Endothelial cell of umbilical vein (primary cell): Measurements from ENCODE around the gene PDSS2. TPM values are rescaled to one million over a fixed set of nuclear protein-coding genes. Genes with fewer than 3 reads are reported as not detected.

Experiments used
- BruUV-seq: library from RNA; stranded (reverse); fragments of 400-500 nt; replicated peaks from 2 replicates; lab custom pipeline; 2021; lab: Mats Ljungman, UMichigan
- CTCF ChIA-PET: fragments of 300-600, 350-600 bp; sonication (Branson Sonifier 250); formaldehyde crosslinking; loops from one replicate; lab custom pipeline; 2021; ENCODE audit warnings: antibody characterized with exemption, inconsistent platforms; lab: Charles Lee
- POLR2A ChIA-PET: fragments of 300-600, 350-600 bp; sonication (Branson Sonifier 250); formaldehyde crosslinking; loops from one replicate; lab custom pipeline; 2021; ENCODE audit warnings: antibody characterized with exemption, inconsistent platforms; lab: Charles Lee
- DNase-seq: peaks from one replicate; pipeline ENCODE4 v3.0.0-alpha.2; 2011; ENCODE audit warnings: low read depth, low spot score
- FAIRE-seq: peaks from 2 replicates; lab custom pipeline; 2011; peaks lifted over from hg19 to GRCh38; lab: Jason Lieb, UNC
- H2AFZ ChIP-seq: 2 replicates; pipeline ENCODE4 v1.6.0; 2012; ENCODE audit warnings: low read depth, low read length, control low read depth, inconsistent platforms
- H3K27ac ChIP-seq: 2 replicates; pipeline ENCODE4 v1.5.1; 2011; ENCODE audit warnings: low read depth, mild to moderate bottlenecking, control low read depth, low read length, moderate library complexity; ENCODE audit not compliant: insufficient read depth
- H3K27me3 ChIP-seq, 2 experiments: 2 replicates each; pipeline versions ENCODE4 v1.6.0 to v1.6.1; 2011; ENCODE audit warnings: low read length in 2 of 2, mixed read lengths in 1 of 2; ENCODE audit not compliant: control insufficient read depth in 2 of 2, insufficient read depth in 2 of 2
- H3K36me3 ChIP-seq, 2 experiments: 2 replicates in 1 of 2; 3 replicates in 1 of 2; pipeline ENCODE4 v1.5.1; 2011; ENCODE audit warnings: low read length in 2 of 2, mild to moderate bottlenecking in 1 of 2, moderate library complexity in 1 of 2; ENCODE audit not compliant: control insufficient read depth in 2 of 2, insufficient read depth in 2 of 2; ENCODE audit errors: extremely low read depth in 1 of 2
- H3K4me1 ChIP-seq: 3 replicates; pipeline ENCODE4 v1.5.1; 2011; ENCODE audit warnings: mild to moderate bottlenecking, low read length; ENCODE audit not compliant: control insufficient read depth, insufficient read depth; ENCODE audit errors: extremely low read depth
- H3K4me2 ChIP-seq: 2 replicates; pipeline ENCODE4 v1.6.1; 2011; ENCODE audit warnings: low read length, control low read depth, mixed read lengths; ENCODE audit not compliant: insufficient read depth
- H3K4me3 ChIP-seq, 3 experiments: fragments of 200-600 bp in 1 of 3; sonication (generic), shearing (Covaris generic) in 1 of 3; replicated peaks in 1 of 3; 2 replicates each; pipeline ENCODE4 v1.5.1; 2011 to 2016; ENCODE audit warnings: control low read depth in 3 of 3, low read length in 3 of 3, mild to moderate bottlenecking in 2 of 3, inconsistent platforms in 1 of 3, low read depth in 1 of 3, moderate library complexity in 1 of 3; ENCODE audit not compliant: insufficient read depth in 1 of 3
- H3K79me2 ChIP-seq: 2 replicates; pipeline ENCODE4 v1.6.0; 2012; ENCODE audit warnings: low read length, inconsistent platforms; ENCODE audit not compliant: control insufficient read depth, insufficient read depth
- H3K9ac ChIP-seq: replicated peaks from 2 replicates; pipeline ENCODE3; 2011; ENCODE audit warnings: low read length, control low read depth; ENCODE audit not compliant: insufficient read depth; ENCODE audit errors: extremely low read depth
- H3K9me1 ChIP-seq: replicated peaks from 3 replicates; pipeline ENCODE4 v1.6.0; 2011; ENCODE audit warnings: mild to moderate bottlenecking, low read length; ENCODE audit not compliant: control insufficient read depth, insufficient read depth; ENCODE audit errors: extremely low read depth
- H3K9me3 ChIP-seq: replicated peaks from 2 replicates; pipeline ENCODE4 v1.5.1; 2012; ENCODE audit warnings: low read length, inconsistent platforms; ENCODE audit not compliant: control insufficient read depth, insufficient read depth
- H4K20me1 ChIP-seq: replicated peaks from 2 replicates; pipeline ENCODE3; 2011; ENCODE audit warnings: mild to moderate bottlenecking, low read length; ENCODE audit not compliant: control insufficient read depth, insufficient read depth; ENCODE audit errors: extremely low read depth
- CTCF ChIP-seq, 2 donors: IDR thresholded peaks; 1 replicate in 1 of 2; 2 replicates in 1 of 2; pipeline ENCODE4 v1.5.1; 2011; ENCODE audit warnings: low read length in 2 of 2, mild to moderate bottlenecking in 2 of 2, moderate library complexity in 2 of 2, control low read depth in 1 of 2, inconsistent platforms in 1 of 2, low read depth in 1 of 2; ENCODE audit not compliant: insufficient read depth in 1 of 2; ENCODE audit errors: extremely low read depth in 1 of 2
- EZH2 ChIP-seq: IDR thresholded peaks from 2 replicates; pipeline ENCODE4 v1.6.1; 2012; ENCODE audit warnings: borderline replicate concordance, low read depth, mild to moderate bottlenecking, moderate library complexity, low read length, inconsistent platforms; ENCODE audit not compliant: severe bottlenecking
- FOS ChIP-seq: IDR thresholded peaks from 2 replicates; pipeline ENCODE4 v1.6.1; 2011; ENCODE audit warnings: mild to moderate bottlenecking, low read length, moderate library complexity, borderline replicate concordance; ENCODE audit not compliant: insufficient read depth
- GATA2 ChIP-seq: IDR thresholded peaks from 2 replicates; pipeline ENCODE4 v1.7.0; 2011; ENCODE audit warnings: low read depth, mild to moderate bottlenecking, moderate library complexity, mixed read lengths, low read length; ENCODE audit not compliant: insufficient read length, insufficient read depth
- JUN ChIP-seq: IDR thresholded peaks from 2 replicates; pipeline ENCODE4 v1.6.1; 2011; ENCODE audit warnings: borderline replicate concordance, low read depth; ENCODE audit not compliant: insufficient read length, insufficient read depth
- MYC ChIP-seq: IDR thresholded peaks from one replicate; pipeline ENCODE4 v1.6.1; 2011; ENCODE audit warnings: mild to moderate bottlenecking, low read depth, low read length
- POLR2A ChIP-seq: IDR thresholded peaks from 2 replicates; pipeline ENCODE4 v1.6.1; 2012; ENCODE audit warnings: low read depth, mild to moderate bottlenecking, control low read depth, low read length
- POLR2AphosphoS5 ChIP-seq: IDR thresholded peaks from 2 replicates; pipeline ENCODE4 v1.6.1; 2012; ENCODE audit warnings: low read depth, mild to moderate bottlenecking, control low read depth, low read length, moderate library complexity; ENCODE audit not compliant: insufficient read depth
- dilution Hi-C: fragments of 300-500 bp; cut with MboI; formaldehyde crosslinking; loops from one replicate; pipeline ENCODE4 v1.15.0; 2019; ENCODE audit warnings: low sequenced_read_pairs; ENCODE audit not compliant: extremely low pct_ligation_motif_present
- intact Hi-C: fragments of 100-400 bp; cut with micrococcal nuclease; formaldehyde crosslinking; loops from one replicate; pipeline ENCODE4 v1.10.0; 2022
- polyA plus RNA-seq, 4 experiments: library from polyadenylated mRNA; depleted of rRNA in 3 of 4; stranded (reverse) in 3 of 4; unstranded in 1 of 4; fragments of >200 nt; gene quantifications; 2 replicates each; pipeline versions ENCODE4 v1.2.1 to v1.2.3, GENCODE V29; 2011 to 2012; ENCODE audit warnings: missing spikeins in 1 of 4
- total RNA-seq: library from RNA; stranded (reverse); gene quantifications from 2 replicates; pipeline ENCODE4 v1.2.3, GENCODE V29; 2021
- TF ChIP-seq, protein P1 (sequence below): IDR thresholded peaks from 2 replicates; pipeline ENCODE4 v1.6.1; 2011; ENCODE audit not compliant: insufficient read depth, insufficient read length

Gene PDSS2
- total and polyA plus RNA-seq, 2 donors (not counting 3 experiments of a cell fraction or from before 2014, with no cell fraction given), result 7.6 to 9.3 TPM

DNA sequence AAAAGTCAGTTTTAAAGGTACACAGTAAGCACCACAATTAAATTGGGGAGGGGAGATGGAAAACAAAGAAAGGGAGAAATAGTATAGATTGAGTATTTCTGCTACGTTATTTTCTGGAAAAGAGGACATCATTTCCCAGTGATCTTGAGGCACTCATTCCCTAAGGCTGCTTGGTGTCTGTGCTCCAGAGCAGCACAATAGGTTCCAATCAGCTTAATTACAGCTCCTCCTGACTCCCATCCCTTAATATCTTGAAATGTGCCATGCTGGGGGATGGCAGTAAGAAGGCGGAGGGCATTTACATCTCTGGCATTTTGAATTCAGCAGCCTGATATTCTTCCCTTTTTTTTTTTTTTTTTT, 304.6 kb downstream of the PDSS2 start:
- no TSS peak for BruUV-seq
- H4K20me1 ChIP-seq, result no peaks in the 10 kb centered on the region
- no peak overlapping the region for H3K4me2 ChIP-seq
- no peaks in the 10 kb centered on the region for H3K36me3 ChIP-seq
- H3K27ac ChIP-seq, result no peak overlapping the region
- CTCF ChIA-PET, result no interaction called here
- no peaks in the 10 kb centered on the region for H3K27me3 ChIP-seq
- no peaks in the 10 kb centered on the region for H3K79me2 ChIP-seq
- FAIRE-seq, result no peak
- intact Hi-C loops, result no loop called here
- H3K9me3 ChIP-seq, result no peaks in the 10 kb centered on the region
- no peak for DNase-seq
- dilution Hi-C loops, result no loop called here
- H3K4me1 ChIP-seq, result no peaks in the 10 kb centered on the region
- TF ChIP-seq EZH2, result no peak
- no peak for TF ChIP-seq POLR2A
- TF ChIP-seq FOS, result no peak
- no peak for TF ChIP-seq JUN
- TF ChIP-seq, protein P1, sequence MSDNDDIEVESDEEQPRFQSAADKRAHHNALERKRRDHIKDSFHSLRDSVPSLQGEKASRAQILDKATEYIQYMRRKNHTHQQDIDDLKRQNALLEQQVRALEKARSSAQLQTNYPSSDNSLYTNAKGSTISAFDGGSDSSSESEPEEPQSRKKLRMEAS, result no peak
- TF ChIP-seq MYC, result no peak
- no peak for TF ChIP-seq GATA2
- no peak for TF ChIP-seq CTCF (IDR thresholded peaks at IDR 0.05; ENCODE audit: extremely low read depth in 1 of 2, insufficient read depth in 1 of 2, low read depth in 1 of 2, low read length in 2 of 2)
- TF ChIP-seq POLR2AphosphoS5, result no peak
- H3K9me1 ChIP-seq, result no peaks in the 10 kb centered on the region
- POLR2A ChIA-PET, result no interaction called here
- no peak overlapping the region for H3K4me3 ChIP-seq
- no peak overlapping the region for H3K9ac ChIP-seq
- H2AFZ ChIP-seq, result no peak overlapping the region
